GM18505 (cell line): ENCODE results near the gene ZNF581.
A peak's percentile ranks its signal among the peaks of the same experiment; 100 is the strongest.

ENCODE experiments used
- ATAC-seq: cut with Tn5 transposase; IDR thresholded peaks from one replicate; pipeline ENCODE4 v1.9.1; 2021; ENCODE audit not compliant: unreplicated experiment
- POLR2A ChIP-seq: IDR thresholded peaks from 4 replicates; pipeline ENCODE4 v1.6.1; 2011; ENCODE audit warnings: borderline replicate concordance; ENCODE audit not compliant: insufficient read depth, insufficient read length; ENCODE audit errors: extremely low read depth

Gene ZNF581

DNA sequence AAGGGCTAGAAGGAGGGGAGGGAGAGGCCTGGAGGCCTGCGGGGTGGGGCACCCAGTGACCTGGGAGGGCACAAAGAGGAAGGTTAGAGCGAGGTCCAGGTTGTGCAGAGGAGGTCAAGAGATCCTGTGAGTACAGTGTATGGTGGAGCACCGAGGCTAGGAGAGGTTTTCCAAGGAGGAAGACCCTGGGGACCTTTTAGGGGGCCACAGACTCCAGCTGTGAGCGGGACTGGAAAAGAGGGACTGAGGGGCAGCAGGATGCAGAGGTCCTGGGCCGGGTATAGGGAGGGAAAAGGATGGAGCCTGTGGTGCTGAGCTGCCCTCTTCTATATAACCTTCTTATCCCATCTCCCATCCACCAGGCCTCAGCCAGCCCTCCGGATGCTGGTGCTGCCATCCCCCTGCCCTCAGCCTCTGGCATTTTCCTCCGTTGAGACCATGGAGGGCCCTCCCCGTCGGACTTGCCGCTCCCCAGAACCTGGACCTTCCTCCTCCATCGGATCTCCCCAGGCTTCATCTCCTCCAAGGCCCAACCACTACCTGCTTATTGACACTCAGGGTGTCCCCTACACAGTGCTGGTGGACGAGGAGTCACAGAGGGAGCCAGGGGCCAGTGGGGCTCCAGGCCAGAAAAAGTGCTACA lies 863 bp downstream of the ZNF581 start:
- no peak for TF ChIP-seq POLR2A
- ATAC-seq, result no peak

GRCh38 chr19:55644842-55645511 lies 1.5 kb downstream of the ZNF581 start:
- no peak for TF ChIP-seq POLR2A
- ATAC-seq, result no peak

- no peak for ATAC-seq
Observed at GRCh38 chr19:55645512-55645881, 2.0 kb downstream of the ZNF581 start.

GRCh38 chr19:55646889-55647731 lies 3.7 kb downstream of the ZNF581 start:
- no peak for ATAC-seq
- peak; percentile 31 for TF ChIP-seq POLR2A

More at GRCh38 chr19:55645512-55645881, 2.0 kb downstream of the ZNF581 start:
- no peak for TF ChIP-seq POLR2A

- peak; percentile 13 for TF ChIP-seq POLR2A
- ATAC-seq, result no peak
Observed at GRCh38 chr19:55647732-55648584, 4.5 kb downstream of the ZNF581 start, which contains the start of gene CCDC106. Gene CCDC106, plus strand, starts transcription at chr19:55648212. Its CDS starts 835 bp downstream, at chr19:55649047.

GRCh38 chr19:55648585-55649267 lies 5.3 kb downstream of the ZNF581 start:
- no peak for ATAC-seq
- TF ChIP-seq POLR2A, result no peak

- ATAC-seq, result no peak
- no peak for TF ChIP-seq POLR2A
Observed at GRCh38 chr19:55649268-55650125, 6.0 kb downstream of the ZNF581 start.

- TF ChIP-seq POLR2A, result no peak
- no peak for ATAC-seq
Observed at GRCh38 chr19:55650126-55650557, 6.7 kb downstream of the ZNF581 start.

GRCh38 chr19:55650602-55651230 lies 7.3 kb downstream of the ZNF581 start:
- ATAC-seq, result no peak
- TF ChIP-seq POLR2A, result no peak

DNA sequence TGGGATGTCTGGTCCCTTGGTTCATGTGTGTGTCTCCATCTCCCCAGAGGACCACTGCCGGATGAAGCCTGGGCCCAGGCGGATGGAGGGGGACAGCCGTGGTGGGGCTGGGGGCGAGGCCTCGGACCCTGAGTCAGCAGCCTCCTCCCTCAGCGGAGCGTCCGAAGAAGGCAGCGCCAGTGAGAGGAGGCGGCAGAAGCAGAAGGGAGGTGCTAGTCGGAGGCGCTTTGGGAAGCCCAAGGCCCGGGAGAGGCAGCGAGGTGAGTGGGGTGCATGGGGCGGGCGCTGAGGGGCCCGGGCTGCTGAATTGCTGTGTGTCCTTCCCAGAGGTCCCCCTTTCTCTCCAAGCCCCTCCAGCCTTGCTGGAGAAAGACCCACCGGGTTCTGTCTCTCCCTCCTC lies 7.8 kb downstream of the ZNF581 start:
- TF ChIP-seq POLR2A, result no peak
- no peak for ATAC-seq
